Measurements from ENCODE around the gene PKDREJ.

The PKDREJ gene

DNA sequence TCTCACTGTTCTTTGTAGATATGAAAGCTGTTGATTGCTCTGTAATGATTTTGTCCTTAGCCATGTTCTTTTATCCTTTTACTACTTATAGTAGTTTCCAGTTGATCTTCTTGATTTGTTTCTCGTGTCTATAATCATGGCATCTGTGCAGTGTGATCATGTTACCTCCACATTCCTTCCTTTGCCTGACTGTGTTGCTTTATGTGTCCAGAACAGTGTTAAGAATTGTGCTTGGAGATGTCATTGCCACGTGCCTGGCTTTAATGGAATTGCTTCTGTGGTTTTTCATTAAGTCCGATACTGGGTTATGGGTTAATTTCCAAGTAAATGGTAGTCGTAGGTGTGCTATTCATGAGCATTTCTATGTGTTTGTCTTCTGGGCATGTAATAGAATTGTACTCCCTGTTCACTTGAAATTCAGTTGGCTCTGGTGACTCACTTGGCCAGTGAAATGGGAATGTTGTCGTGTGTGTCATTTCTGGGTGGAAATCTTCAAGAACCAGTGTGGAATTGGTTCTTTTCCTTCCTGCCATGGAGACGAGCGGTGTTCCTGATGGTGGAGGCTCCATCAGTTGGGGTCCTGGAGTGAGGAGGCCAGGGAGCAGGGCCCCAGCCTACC is 40.3 kb upstream of the PKDREJ start:
- TF ChIP-seq, protein P1, sequence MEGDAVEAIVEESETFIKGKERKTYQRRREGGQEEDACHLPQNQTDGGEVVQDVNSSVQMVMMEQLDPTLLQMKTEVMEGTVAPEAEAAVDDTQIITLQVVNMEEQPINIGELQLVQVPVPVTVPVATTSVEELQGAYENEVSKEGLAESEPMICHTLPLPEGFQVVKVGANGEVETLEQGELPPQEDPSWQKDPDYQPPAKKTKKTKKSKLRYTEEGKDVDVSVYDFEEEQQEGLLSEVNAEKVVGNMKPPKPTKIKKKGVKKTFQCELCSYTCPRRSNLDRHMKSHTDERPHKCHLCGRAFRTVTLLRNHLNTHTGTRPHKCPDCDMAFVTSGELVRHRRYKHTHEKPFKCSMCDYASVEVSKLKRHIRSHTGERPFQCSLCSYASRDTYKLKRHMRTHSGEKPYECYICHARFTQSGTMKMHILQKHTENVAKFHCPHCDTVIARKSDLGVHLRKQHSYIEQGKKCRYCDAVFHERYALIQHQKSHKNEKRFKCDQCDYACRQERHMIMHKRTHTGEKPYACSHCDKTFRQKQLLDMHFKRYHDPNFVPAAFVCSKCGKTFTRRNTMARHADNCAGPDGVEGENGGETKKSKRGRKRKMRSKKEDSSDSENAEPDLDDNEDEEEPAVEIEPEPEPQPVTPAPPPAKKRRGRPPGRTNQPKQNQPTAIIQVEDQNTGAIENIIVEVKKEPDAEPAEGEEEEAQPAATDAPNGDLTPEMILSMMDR (IDR thresholded peaks at IDR 0.05; ENCODE audit: low read depth, low read length): no peak
- TF ChIP-seq, protein P2, sequence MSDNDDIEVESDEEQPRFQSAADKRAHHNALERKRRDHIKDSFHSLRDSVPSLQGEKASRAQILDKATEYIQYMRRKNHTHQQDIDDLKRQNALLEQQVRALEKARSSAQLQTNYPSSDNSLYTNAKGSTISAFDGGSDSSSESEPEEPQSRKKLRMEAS (IDR thresholded peaks at IDR 0.05; ENCODE audit: low read depth, low read length): no peak
- TF ChIP-seq POLR2A (IDR thresholded peaks at IDR 0.05; ENCODE audit: extremely low read depth, insufficient read length): no peak
- no peak for TF ChIP-seq MYC (IDR thresholded peaks at IDR 0.05; ENCODE audit: low read depth, low read length)
- no peak overlapping the region for H3K4me3 ChIP-seq (ENCODE audit: low read depth, low read length)
- no peak for DNase-seq (ENCODE audit: low read depth)

DNA sequence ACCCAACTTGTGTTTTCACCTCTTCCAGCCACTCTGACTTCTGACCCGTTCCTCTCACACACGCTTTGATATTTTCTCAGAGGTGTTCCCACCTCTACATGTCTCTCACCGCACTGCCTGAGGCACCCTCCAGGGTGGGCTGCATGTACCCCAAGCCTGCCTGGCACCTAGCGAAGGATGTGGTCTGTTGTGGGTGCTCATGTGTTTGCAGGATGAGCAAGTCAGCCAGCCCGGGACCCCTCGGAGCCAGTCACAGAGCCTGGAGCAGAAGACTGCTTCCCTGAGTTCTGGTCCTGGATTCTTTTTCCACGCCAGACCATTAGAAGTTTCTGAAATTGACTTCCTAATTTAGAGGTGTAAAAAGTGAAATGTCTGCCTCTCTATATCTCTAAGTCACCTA is 37.3 kb upstream of the PKDREJ start:
- DNase-seq (ENCODE audit: low read depth): no peak
- TF ChIP-seq, protein P2 (IDR thresholded peaks at IDR 0.05; ENCODE audit: low read depth, low read length): no peak
- TF ChIP-seq, protein P1 (IDR thresholded peaks at IDR 0.05; ENCODE audit: low read depth, low read length): no peak
- TF ChIP-seq MYC (IDR thresholded peaks at IDR 0.05; ENCODE audit: low read depth, low read length) (no peak), POLR2A (IDR thresholded peaks at IDR 0.05; ENCODE audit: extremely low read depth, insufficient read length) (no peak)
- no peak overlapping the region for H3K4me3 ChIP-seq (ENCODE audit: low read depth, low read length)

DNA sequence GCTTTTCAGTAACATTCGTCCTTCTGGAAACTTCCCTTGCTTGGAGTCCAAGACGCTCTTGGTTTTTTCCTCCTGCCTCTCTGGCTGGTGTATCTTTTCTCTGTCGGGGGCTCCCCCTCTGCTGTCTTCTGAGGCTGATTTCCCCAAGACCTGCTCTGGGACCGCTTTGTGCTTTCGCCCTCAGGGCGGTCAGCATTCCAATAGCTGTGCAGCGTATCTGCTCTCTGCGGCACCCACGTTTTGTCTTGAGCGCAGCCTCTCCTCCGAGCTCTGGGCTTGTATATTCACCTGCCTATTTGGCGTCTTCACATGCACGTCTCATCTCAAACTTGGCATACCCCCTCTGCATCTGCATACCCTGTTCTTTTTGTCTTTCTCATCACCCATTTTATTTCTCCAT is 36.0 kb upstream of the PKDREJ start:
- TF ChIP-seq, protein P2 (IDR thresholded peaks at IDR 0.05; ENCODE audit: low read depth, low read length): no peak
- TF ChIP-seq MYC (IDR thresholded peaks at IDR 0.05; ENCODE audit: low read depth, low read length): no peak
- TF ChIP-seq, protein P1 (IDR thresholded peaks at IDR 0.05; ENCODE audit: low read depth, low read length): no peak
- no peak for TF ChIP-seq POLR2A (IDR thresholded peaks at IDR 0.05; ENCODE audit: extremely low read depth, insufficient read length)
- no peak overlapping the region for H3K4me3 ChIP-seq (ENCODE audit: low read depth, low read length)
- DNase-seq (ENCODE audit: low read depth): no peak

DNA sequence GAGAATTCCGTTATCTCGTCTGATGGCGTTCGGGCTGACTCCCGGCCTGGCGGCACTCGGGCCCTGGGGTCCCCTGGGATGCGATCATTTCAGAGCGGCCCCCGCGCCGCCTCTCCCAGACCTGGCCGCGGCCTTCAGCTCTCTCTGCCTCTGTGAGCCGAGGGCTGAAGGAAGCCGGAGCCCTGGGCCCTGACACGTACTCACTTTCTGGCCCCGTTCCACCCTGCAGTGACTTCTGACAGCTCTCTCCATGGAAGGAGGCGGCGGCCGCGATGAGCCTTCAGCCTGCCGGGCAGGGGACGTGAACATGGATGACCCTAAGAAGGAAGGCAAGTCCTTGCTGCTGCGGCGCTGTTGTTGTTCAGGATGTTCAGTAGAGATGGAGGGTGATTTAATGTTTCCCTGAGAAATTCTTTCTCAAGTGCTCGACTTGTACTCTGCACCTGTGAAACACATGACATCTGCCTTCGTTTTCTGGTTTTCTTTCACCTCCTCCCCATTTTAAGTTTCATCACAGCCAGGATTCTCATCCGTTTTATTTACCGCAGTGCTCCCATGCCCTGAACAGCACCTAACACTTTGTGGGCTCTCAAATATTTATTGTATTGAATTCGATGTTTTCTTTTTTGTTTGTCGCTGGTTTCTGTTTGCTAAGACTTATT is 34.1 kb upstream of the PKDREJ start:
- TF ChIP-seq MYC (IDR thresholded peaks at IDR 0.05; ENCODE audit: low read depth, low read length) (no peak), POLR2A (IDR thresholded peaks at IDR 0.05; ENCODE audit: extremely low read depth, insufficient read length) (no peak)
- TF ChIP-seq, protein P2 (IDR thresholded peaks at IDR 0.05; ENCODE audit: low read depth, low read length): no peak
- TF ChIP-seq, protein P1 (IDR thresholded peaks at IDR 0.05; ENCODE audit: low read depth, low read length): no peak
- peak; percentile 66 for DNase-seq (ENCODE audit: low read depth)
- H3K4me3 ChIP-seq (ENCODE audit: low read depth, low read length): peak overlapping the region; percentile 68

DNA sequence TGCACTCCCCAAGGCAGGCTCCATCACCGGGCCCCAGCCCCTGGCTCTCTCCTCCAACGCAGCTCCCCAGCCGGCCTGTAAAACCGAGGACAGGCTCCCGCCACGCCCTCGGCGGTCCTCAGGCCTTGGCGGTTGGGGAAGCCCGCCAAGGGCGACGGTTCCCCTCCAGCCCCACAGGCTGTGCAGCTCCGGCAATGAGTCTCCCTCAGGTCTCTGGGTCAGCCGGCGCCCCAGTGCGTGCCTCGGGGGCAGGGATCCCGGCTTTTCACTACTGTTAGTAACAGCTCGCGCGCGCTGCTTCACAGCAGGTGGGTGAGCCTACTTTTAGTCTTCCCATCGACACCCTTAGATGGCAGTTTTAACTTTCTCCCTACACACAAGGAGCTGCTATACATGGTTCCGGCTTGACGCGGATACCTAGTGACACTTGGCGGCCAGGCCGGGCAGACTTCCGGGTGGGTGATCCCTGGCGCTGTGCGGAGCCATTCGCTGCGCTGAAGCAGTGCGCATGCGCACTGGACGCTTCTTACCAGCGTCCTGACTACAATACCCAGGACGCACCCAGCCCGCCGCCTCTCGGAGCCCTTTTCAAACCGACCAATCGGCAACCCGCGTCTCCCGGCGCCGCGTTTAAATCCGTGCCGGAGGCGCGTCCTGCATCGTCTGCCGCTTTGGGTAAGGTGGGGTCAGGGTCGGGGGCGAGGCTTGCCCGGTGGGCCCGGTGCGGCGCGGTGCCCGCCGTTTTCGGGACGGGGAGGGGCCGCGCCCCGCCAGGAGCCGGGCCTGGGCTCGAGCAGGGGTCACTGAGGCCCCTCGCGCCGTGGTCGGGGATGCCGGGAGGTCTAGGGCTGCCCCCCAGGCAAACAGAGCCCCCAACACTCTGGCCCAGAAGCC is 33.4 kb upstream of the PKDREJ start, which contains the start of gene GTSE1:
GTSE1 (plus strand) TSS at position 614 of the 894 bp plus-strand sequence. CDS start 531 bp downstream, outside the sequence.
- DNase-seq (ENCODE audit: low read depth): peak; percentile 99
- peak within 1 kb of the TSS; percentile 68 for H3K4me3 ChIP-seq (ENCODE audit: low read depth, low read length)
- peak; percentile 6; the same call in 1 of the 2 replicates for TF ChIP-seq MYC (IDR thresholded peaks at IDR 0.05; ENCODE audit: low read depth, low read length)
- TF ChIP-seq, protein P1 (IDR thresholded peaks at IDR 0.05; ENCODE audit: low read depth, low read length): no peak
- peak; percentile 59 for TF ChIP-seq POLR2A (IDR thresholded peaks at IDR 0.05; ENCODE audit: extremely low read depth, insufficient read length)
- TF ChIP-seq, protein P2 (IDR thresholded peaks at IDR 0.05; ENCODE audit: low read depth, low read length): no peak; the same call in 1 of the 2 replicates
